Measurements from ENCODE around the gene AP4S1.
"Not testable (repeated sequence)": the region's sequence is repeated elsewhere in the genome, so short reads cannot be mapped to it uniquely, and the experiment has no call there.

AP4S1 gene

DNA sequence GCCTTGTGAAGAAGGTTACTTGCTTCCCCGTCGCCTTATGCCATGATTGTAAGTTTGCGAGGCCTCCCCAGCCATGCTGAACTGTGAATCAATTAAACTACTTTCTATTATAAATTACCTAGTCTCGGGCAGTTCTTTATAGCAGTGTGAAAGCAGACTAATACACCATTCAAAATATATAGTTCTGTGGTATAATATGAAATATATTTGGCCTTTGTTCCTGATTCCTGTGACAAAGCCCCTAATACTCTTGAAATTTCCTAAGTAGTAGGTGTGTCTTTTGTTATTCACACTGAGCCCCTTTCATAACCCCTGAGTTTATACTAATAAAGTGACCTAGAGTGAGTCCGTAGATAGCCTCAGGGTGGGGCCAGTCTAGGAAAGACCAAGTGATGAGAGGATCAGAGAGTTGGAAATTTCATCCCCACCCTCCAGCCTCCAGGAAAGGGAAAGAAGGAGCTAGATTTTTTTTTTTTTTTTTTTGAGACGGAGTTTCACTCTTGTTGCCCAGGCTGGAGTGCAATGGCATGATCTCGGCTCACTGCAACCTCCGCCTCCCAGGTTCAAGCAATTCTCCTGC, 20.1 kb downstream of the AP4S1 start:
- DNase-seq = no peak

DNA sequence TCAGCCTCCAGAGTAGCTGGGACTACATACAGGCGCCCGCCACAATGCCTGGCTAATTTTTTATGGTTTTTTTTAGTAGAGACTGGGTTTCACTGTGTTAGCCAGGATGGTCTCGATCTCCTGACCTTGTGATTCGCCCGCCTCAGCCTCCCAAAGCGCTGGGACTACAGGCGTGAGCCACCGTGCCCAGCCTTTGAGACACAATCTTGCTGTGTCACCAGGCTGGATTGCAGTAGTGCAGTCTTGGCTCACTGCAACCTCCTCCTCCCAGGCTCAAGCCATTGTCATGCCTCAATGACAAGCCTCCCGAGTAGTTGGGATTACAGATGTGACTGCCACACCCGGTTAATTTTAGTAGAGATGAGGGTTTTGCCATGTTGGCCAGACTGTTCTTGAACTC, 22.1 kb downstream of the AP4S1 start:
- DNase-seq = no peak

DNA sequence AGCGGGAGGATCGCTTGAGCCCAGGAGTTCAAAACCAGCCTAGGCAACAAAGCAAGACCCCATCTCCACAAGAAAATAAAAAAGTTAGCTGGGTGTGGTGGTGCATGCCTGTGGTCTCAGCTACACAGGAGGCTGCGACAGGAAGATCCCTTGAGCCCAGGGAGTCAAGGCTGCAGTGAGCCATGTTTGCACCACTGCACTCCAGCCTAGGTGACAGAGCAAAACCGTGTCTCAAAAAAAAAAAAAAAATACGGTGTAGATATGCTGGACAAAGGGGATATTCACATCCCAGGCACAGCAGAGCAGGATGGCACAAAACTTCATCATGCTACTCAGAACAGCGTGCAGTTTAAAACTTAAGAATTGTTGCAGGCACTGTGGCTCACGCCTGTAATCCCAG, 25.6 kb downstream of the AP4S1 start:
- DNase-seq = no peak

DNA sequence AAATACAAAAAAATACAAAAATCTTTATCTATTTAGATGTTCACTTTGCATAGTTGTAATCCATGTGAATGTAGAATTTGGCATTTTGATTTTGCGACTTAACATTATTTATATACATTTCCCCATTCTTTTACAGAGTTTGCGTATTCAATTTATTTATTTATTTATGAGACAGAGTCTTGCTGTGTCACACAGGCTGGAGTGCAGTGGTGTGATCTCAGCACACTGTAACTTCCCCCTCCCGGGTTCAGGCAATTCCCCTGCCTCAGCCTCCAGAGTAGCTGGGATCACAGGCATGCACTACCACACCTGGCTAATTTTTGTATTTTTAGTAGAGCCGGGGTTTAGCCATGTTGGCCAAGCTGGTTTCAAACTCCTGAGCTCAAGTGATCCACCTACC, 26.1 kb downstream of the AP4S1 start:
- DNase-seq = no peak

DNA sequence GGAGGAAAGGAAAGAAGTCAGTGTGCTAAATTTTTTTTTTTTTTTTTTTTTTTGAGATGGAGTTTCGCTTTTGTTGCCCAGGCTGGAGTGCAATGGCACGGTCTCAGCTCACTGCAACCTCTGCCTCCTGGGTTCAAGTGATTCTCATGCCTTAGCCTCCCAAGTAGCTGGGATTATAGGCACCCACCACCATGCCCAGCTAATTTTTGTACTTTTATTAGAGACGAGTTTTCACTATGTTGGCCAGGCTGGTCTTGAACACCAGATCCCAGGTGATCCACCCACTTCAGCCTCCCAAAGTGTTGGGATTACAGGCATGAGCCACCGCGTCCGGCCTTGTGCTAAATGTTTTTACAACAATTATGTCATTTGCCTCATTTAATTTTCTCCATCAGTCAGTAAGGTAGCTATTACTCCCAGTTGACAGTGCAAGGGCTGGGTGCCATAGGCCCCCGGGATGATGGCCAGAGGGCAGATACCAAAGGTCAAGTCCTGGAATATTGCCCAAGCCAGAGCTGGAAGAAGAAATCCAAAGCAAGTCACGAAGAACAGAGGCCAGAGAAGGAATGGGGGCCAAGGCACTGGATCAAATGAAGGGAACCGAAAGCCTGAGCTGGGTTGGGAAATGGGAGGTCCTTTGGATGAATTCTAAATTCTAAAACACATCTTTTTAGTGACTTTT, 27.6 kb downstream of the AP4S1 start:
- not testable (repeated sequence) for DNase-seq

DNA sequence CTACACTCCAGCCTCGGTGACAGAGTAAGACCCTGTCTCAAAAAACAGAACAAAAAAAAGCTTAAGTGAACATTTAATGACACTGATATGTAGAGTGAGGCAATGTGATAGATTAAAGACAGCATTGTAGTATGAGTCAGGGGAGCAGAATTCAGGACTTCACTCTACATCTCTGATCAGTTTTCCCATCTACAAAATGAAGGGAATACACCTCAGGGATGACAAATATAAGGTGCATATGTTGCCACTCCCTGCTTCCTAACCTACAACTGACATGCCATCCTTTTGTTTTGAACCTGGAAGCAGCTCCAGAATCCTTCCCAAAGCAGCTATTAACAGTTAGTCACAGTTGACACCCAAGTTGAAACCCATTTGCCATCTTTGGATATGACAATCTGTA, 31.6 kb downstream of the AP4S1 start:
- DNase-seq = no peak

DNA sequence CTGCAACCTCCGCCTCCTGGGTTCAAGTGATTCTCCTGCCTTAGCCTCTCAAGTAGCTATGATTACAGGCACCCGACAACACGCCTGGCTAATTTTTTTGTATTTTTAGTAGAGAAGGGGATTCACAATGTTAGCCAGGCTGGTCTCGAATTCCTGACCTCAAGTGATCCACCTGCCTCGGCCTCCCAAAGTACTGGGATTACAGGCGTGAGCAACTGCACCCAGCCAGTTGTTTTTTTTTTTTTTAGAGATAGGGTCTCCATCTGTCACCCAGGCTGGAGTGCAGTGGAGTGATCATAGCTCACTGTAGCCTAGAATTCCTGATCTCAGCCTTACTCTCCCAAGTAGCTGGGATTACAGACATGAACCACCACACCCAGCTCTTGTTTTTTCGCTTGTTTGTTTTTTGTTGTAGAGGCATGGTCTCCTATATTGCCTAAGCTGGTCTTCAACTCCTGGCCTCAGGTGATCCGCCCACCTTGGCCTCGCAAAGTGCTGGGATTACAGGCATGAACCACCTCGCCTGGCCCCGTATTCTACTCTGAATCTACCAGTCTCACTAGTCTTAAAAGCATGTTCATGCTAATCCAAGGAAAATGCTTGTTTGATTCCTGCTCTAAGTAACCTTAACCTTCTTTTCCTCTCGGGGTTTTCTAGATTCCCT, 32.4 kb downstream of the AP4S1 start:
- no peak for DNase-seq

DNA sequence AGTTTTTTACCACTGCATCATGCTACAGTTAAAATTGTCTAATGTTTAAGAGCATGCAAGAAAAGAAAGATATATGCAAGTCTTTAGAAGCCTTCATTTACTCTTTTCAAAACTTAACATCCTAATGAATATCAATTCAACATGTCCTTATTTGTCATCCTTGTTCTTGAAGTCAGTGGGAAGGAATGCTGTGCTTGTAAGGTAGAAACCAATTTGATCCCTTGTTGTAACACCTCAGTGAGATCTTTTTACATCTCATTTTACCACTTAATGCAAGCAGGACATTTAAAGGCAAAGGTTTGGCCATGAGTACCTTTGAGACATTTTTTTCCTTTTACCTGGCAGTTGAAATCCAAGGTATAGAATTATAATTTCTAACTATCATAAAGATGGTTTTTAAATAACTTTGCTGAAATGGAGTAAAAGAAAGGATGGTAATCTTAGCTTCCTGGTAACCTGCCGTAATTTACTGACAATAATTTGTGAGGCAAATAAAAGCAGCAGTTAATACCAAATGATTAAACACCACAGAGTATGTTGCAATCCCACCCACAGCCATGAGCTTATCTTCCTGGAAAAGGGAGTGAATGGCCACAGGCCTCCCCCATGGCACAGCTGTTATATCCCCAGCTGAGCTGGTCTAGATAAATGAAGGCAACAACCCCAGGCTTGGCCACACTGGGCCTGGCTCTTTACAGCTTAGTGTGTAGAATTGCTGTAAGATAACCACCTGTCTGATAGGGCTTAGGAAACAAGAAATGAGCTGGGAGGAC, 33.9 kb downstream of the AP4S1 start:
- no peak for DNase-seq

DNA sequence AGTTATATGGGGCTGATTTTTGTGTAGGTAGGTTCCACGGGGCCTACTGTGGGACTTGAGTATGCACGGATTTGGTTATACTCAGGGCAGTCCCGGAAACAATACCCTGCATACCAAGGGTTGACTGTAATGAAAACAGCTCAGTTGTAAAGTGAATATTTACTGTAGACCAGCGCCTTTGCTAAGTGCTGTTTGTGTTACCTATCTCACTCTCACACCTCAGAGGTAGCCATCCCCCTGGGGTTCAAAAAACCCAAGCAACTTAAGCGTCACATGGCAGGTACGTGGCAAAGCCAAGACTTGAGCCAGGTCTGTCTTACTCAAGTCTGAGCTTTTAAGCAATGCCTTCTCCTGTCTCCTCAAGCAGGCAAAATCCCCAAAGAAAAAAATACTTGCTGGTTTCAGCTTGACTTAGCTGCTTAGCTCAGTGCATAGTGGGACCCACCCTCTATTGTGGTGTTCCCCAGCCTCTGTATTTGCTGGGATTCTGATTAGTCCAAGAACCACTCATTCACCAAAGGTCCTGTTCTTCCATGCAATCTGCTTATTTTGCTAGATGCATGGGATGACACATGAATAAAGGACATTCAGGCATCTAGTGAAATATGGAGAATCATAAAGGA, 34.9 kb downstream of the AP4S1 start:
- DNase-seq = no peak

DNA sequence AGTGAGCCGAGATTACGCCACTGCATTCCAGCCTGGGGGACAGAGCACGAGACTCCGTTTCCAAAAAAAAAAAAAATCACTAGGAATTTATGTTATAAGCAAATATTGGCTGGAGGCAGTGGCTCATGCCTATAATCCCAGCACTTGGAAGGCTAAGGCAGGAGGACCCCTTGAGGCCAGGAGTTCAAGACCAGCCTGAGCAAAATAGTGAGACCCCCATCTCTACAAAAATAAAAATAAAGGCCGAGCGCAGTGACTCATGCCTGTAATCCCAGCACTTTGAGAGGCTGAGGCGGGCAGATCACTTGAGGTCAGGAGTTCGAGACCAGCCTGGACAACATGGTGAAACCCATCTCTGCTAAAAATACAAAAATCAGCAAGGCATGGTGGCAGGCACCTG, 37.5 kb downstream of the AP4S1 start:
- not testable (repeated sequence) for DNase-seq

DNA sequence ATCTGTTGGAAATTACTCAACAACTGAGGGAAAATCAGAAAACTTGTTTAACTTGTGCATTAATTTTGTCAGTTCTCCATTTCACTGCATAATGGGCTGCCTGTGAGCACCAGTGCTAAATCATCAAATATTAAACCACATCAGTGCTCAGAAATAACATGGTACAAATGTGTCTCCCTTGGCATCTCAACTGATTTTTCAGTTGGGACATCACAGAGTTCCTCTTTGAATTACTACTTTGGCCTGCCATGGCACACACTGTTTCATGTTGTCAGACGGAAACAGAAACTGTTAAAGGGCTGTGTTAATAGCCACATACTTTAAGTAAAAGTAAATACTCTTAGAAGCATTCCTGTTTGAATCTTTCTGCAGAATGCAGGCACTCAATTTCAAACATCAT, 42.8 kb downstream of the AP4S1 start:
- DNase-seq = no peak

DNA sequence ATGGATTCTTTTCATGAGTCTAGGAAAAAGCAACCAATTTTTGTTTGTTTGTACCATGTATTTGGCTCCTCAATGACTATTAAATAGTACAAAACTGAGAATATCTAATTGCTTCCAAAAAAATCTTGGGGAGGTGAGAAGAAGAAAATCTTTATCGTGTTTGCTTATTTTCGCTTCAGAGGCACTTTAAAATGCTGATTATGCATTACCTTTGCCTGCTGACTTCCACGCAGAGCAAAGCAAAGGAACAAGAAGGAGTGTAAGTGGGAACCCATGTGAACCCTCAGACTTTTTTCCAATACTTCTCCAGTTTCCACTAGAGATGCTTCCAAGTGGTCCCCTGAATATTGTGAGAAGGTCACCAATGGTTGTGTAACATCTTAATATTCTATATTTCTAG, 43.9 kb downstream of the AP4S1 start:
- DNase-seq = no peak

DNA sequence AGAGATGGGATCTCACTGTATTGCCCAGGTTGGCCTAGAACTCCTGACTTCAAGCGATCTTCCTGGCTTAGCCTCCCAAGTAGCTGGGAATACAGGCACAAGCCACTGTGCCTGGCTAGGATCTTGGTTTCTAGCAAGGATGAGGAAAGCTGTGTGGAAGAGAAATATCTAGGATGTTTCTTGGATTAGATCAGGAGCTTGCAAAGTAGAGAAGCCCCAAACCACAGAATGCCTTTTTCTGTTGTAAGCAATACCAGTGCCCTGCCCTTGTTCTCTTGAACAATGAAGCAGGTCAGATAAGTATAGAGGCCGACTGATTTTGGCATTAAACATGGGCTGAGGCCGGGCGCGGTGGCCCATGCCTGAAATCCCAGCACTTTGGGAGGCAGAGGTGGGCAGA, 45.0 kb downstream of the AP4S1 start:
- DNase-seq = no peak

DNA sequence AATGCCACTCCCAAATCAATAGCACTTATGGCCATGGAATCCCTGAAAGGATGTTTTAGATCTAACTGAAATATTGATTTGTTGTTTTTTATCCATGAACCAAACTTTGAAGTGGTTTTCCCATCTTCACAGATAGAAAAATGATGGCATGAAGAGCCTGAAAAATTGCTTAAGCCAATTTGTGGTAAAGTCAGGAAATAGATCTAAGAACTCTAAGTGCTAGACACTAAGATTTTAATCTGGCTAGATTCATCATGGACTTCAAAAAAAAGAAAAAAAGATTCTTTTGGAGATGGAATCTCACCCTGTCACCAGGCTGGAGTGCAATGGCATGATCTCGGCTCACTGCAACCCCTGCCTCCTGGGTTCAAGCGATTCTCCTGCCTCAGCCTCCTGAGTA, 45.7 kb downstream of the AP4S1 start:
- DNase-seq = no peak

DNA sequence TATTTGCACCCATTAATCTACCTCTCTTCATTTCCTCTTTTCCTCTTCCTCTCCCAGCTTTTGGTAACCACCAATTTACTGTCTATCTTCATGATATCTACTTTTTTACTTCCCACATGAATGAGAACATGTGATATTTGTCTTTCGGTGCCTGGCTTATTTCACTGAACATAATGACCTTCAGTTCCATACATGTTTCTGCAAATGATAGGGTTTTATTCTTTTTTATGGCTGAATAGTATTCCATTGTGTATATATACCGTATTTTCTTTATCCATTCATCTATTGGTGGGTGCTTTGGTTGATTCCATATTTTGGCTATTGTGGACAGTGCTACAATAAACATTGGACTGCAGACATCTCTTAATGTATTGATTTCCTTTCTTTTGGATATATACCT, 49.7 kb downstream of the AP4S1 start:
- no peak for DNase-seq

DNA sequence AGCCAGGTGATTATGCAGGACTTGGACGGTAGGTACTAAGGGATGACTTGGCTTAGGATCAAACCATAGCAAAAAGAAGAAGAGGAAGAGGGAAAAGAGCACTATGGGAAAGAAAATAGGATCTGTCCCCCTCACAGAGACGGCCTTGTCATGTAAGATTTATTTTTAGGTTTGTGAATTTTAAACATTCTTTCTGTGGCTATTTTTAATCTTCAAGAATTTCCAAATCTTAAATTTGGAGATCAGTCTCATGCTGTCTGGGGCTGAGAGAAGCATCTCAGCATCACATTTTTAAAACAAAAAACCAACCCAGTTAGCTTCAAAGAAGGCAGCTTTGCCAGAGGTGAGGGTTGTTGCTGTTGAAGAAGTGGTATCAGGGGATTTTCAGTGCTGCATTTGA, 53.3 kb downstream of the AP4S1 start:
- DNase-seq = no peak

DNA sequence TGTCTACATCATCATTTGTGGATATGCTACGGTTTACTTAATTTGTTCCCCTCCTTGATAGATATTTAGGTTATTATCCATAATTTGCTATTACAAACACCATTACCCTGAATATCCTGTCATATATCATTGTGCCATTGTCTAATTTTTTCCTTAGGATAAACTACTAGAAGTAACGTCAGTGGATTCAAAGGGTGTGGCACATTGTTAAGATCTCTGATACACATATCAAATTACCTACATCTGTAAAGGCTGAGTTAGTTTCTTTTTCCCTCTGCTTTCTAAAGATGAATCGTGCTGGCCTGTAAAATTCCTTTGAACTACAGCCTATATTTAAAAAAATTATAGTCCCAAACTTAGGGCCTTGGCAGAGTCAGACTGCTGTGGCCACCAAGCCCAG, 54.6 kb downstream of the AP4S1 start:
- no peak for DNase-seq

DNA sequence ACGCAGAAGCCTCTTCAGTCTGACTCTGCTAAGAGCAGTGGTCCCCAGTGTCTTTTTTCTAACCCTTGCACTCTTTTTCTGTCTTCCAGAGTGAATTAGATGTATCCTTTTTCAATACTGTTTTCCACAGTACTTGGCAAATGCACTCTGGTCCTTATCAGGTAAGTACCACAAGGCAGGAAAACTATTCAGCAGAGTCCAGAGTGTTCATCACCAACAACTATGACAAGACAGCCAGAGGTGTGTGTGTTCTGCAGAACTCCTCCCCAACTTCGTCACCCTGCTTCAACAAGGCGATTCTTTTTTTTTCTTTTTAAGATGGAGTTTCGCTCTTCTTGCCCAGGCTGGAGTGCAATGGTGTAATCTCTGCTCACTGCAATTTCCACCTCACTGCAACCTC, 55.0 kb downstream of the AP4S1 start:
- DNase-seq = no peak

DNA sequence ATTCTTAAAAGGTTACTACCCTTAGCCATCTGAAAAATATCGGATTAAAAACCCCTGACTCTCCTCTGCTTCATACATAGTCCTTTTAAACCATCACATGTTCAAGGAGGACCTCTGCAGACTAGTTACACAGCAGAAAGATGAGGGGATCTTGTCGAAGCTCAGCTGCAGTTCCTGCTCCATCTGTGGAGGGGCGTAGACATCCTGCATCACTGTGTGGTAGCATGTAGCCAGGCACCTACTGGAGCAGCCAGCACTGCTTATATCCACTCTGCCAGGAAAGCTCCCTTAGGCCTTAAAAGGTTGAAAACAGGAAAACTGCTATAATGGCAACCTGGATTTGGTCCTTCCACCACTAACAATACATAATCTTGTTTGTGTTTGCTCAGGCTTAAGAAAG, 58.3 kb downstream of the AP4S1 start:
- DNase-seq = no peak

DNA sequence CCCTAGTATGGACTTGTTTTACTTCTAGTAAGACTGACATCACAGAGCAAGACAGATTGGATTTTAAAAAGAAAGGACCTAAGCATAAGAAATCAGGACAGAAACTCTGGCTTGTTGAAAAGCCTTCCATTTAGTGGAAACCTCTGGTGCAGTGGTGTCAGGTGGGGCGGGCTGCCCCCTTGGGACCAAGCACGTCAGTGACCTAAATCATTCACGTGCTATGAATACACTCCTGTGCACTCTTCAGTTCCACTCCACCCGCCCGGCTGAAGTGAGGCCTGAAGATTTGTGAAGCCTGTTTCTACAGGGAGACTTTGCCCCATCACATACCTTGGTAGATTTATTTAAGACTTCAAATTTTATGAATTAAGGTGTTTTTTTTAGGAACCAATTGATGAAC, 58.9 kb downstream of the AP4S1 start:
- DNase-seq = no peak

DNA sequence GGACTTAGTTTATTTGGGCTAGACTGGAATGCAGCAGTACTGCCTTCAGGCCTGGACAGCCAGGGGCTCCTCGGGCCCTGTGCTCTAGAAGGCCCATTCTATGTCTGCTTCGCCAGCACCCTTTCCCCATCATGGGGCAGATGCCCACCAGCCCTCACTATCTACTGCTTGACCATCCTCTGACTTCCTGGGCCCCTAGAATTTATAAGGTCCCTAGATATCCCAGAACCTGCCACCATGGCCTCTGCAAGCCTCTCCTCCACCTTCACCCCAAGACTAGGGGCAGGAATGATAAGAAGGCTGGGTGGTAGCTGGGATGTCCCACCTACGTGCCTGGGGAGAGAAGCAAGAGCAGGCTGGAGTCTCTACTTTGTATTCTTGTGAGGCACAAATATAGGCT, 59.6 kb downstream of the AP4S1 start:
- DNase-seq = no peak

DNA sequence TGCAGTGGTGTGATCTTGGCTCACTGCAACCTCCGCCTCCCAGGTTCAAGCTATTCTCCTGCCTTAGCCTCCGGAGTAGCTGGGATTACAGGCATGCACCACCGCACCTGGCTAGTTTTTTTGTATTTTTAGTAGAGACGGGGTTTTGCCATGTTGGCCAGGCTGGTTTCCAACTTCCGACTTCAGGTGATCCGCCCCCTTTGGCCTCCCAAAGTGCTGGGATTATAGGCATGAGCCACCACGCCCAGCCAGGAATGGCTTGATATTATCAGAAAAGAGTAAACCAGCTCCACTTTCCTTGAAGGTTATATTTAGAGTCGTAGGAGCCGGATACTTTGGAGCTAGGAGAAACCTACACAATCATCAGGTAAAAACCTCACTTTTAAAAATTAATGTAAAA, 61.0 kb downstream of the AP4S1 start:
- DNase-seq = not testable (repeated sequence)

Data from NCI-H510A (cell line).